Lung (tissue), 13 donors: Measurements from ENCODE around the gene MED6. TPM values are rescaled to one million over a fixed set of nuclear protein-coding genes. Genes with fewer than 3 reads are reported as not detected.

Experiments used
- ATAC-seq: fragments of 200-7000 bp; cut with Tn5 transposase; one replicate; pipeline ENCODE4 v1.9.1; 2020; ENCODE audit warnings: moderate number of reproducible peaks; ENCODE audit not compliant: insufficient read depth, low FRiP score
- DNase-seq, 3 donors: peaks; one replicate each; pipeline ENCODE4 v3.0.0-alpha.2; 2013 to 2017
- H3K27ac ChIP-seq, 2 donors: one replicate each; pipeline ENCODE4 v1.5.1; 2013; ENCODE audit warnings: mild to moderate bottlenecking in 2 of 2, moderate library complexity in 2 of 2, control low read depth in 1 of 2, inconsistent platforms in 1 of 2, low read depth in 1 of 2, low read length in 1 of 2
- H3K27me3 ChIP-seq, 3 donors: one replicate each; pipeline ENCODE4 v1.5.1; 2013; ENCODE audit warnings: low read length in 2 of 3; ENCODE audit not compliant: control insufficient read depth in 3 of 3, insufficient read depth in 3 of 3
- H3K36me3 ChIP-seq, 4 donors: one replicate each; pipeline ENCODE4 v1.5.1; 2013; ENCODE audit warnings: low read length in 4 of 4, mild to moderate bottlenecking in 1 of 4, moderate library complexity in 1 of 4; ENCODE audit not compliant: control insufficient read depth in 4 of 4, insufficient read depth in 4 of 4
- H3K4me1 ChIP-seq, 5 donors: one replicate each; pipeline ENCODE4 v1.5.1; 2013; ENCODE audit warnings: low read length in 5 of 5, mild to moderate bottlenecking in 2 of 5, moderate library complexity in 1 of 5; ENCODE audit not compliant: control insufficient read depth in 5 of 5, insufficient read depth in 5 of 5
- H3K4me3 ChIP-seq: one replicate; pipeline ENCODE4 v1.5.1; 2013; ENCODE audit warnings: mild to moderate bottlenecking, control low read depth, moderate library complexity
- H3K9ac ChIP-seq, 2 donors: one replicate each; pipeline ENCODE4 v1.5.1; 2013; ENCODE audit warnings: low read length in 2 of 2, control low read depth in 1 of 2; ENCODE audit not compliant: insufficient read depth in 1 of 2
- H3K9me3 ChIP-seq, 4 donors: one replicate each; pipeline ENCODE4 v1.5.1; 2013; ENCODE audit warnings: low read length in 3 of 4, mild to moderate bottlenecking in 1 of 4, moderate library complexity in 1 of 4; ENCODE audit not compliant: control insufficient read depth in 4 of 4, insufficient read depth in 3 of 4
- polyA plus RNA-seq, 2 donors: library from polyadenylated mRNA; stranded (reverse); fragments of 200-250 nt; gene quantifications; one replicate each; pipeline ENCODE4 v1.2.1, GENCODE V29; 2013
- small RNA-seq: library from RNA; depleted of rRNA; stranded (forward); fragments of <200 nt; gene quantifications from one replicate; pipeline ENCODE3, GENCODE V24; 2014; ENCODE audit warnings: low replicate concordance
- total RNA-seq, 2 donors: library from RNA; depleted of rRNA in 1 of 2; stranded (reverse); fragments of >200 nt in 1 of 2; gene quantifications; one replicate each; pipeline ENCODE4 v1.2.1, GENCODE V29; 2014 to 2021
- TF ChIP-seq, protein P1 (sequence below): IDR thresholded peaks from 2 replicates; pipeline ENCODE4 v1.5.1; 2012; ENCODE audit warnings: mild to moderate bottlenecking; ENCODE audit errors: control extremely low read depth, extremely low read depth
- donor health status: control.
- donor health status: control.
- donor health status: Bipolar disorder and iron deficiency.
- donor health status: healthy.
- donor health status: DM: yes; HTN: yes; CAD: no.

Gene MED6
- total and polyA plus RNA-seq, 4 donors: 17.5 to 61.9 (median 22.9) TPM

DNA sequence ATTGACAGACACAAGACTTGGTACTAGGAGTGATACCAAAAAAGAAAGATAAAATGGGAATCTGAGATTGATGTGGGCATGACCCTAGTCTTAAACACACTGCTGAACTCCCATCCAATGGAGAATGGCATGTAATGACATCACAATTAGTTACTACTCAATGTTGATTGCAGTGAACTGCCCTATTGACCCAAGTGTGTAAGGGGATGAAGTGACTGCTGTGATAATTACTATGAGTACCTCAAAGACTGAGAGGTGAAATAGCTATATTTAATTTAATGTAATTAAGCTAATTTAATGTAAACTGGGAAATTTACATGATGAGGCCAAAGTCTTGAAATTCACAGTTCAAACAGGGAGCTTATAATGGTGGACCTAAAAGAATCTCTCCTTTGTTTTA lies 65.6 kb downstream of the MED6 start, which contains the start of gene ADAM20:
Gene ADAM20, minus strand, starts transcription at position 101 of the 400 bp plus-strand sequence. CDS start 10,247 bp downstream, outside the sequence.
- Histone ChIP-seq H3K4me1 (no peaks in the 10 kb centered on the region), H3K9ac (no peak within 1 kb of the TSS), H3K9me3 (peaks cover 0 to 7% (median 2%) of the 10 kb centered on the region in 4 donors), H3K4me3 (no peak within 1 kb of the TSS), H3K36me3 (peaks cover 0 to 3% (median 0%) of the 10 kb centered on the region in 4 donors), H3K27me3 (no peaks in the 10 kb centered on the region), H3K27ac (no peak within 1 kb of the TSS)
- no peak for ATAC-seq
- DNase-seq: no peak
- TF ChIP-seq, protein P1, sequence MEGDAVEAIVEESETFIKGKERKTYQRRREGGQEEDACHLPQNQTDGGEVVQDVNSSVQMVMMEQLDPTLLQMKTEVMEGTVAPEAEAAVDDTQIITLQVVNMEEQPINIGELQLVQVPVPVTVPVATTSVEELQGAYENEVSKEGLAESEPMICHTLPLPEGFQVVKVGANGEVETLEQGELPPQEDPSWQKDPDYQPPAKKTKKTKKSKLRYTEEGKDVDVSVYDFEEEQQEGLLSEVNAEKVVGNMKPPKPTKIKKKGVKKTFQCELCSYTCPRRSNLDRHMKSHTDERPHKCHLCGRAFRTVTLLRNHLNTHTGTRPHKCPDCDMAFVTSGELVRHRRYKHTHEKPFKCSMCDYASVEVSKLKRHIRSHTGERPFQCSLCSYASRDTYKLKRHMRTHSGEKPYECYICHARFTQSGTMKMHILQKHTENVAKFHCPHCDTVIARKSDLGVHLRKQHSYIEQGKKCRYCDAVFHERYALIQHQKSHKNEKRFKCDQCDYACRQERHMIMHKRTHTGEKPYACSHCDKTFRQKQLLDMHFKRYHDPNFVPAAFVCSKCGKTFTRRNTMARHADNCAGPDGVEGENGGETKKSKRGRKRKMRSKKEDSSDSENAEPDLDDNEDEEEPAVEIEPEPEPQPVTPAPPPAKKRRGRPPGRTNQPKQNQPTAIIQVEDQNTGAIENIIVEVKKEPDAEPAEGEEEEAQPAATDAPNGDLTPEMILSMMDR: no peak

Small RNA genes within 50 kb of the gene (small RNA-seq; reads per million reads assigned to genes)
- gene RN7SL77P: not detected

Other genes starting within 250 kb of the MED6 start
- 10 to 100 TPM; 31.2 to 34.1 TPM for gene COX16, start 241.0 kb downstream of the MED6 start, total RNA-seq
- gene COX16, start 241.0 kb downstream of the MED6 start, polyA plus RNA-seq: 10 to 100 TPM; 36.9 to 70.8 TPM
- gene SYNJ2BP, start 183.6 kb downstream of the MED6 start, total RNA-seq: 10 to 100 TPM; 27.0 to 32.4 TPM
- 1 to 10 TPM; 9.6 to 9.8 TPM for gene SYNJ2BP, start 183.6 kb downstream of the MED6 start, polyA plus RNA-seq
- gene ADAM21, start 148.5 kb downstream of the MED6 start, total RNA-seq: under 1 TPM; 0.09 to 0.17 TPM
- gene ADAM21, start 148.5 kb downstream of the MED6 start, polyA plus RNA-seq: under 1 TPM in 1 of 2 donors, not detected in 1; 0.14 TPM
- 1 to 10 TPM in 1 of 2 donors, under 1 TPM in 1; 0.86 to 4.4 TPM for gene ADAM20, start 65.7 kb downstream of the MED6 start, total RNA-seq
- under 1 TPM; 0.01 to 0.16 TPM for gene ADAM20, start 65.7 kb downstream of the MED6 start, polyA plus RNA-seq
- gene TTC9, start 41.3 kb upstream of the MED6 start, total RNA-seq: 1 to 10 TPM; 6.8 to 7.5 TPM
- gene TTC9, start 41.3 kb upstream of the MED6 start, polyA plus RNA-seq: 1 to 10 TPM; 4.3 to 6.9 TPM
- 10 to 100 TPM in 1 of 2 donors, 1 to 10 TPM in 1; 5.4 to 14.0 TPM for gene MAP3K9, start 208.9 kb upstream of the MED6 start, total RNA-seq
- gene MAP3K9, start 208.9 kb upstream of the MED6 start, polyA plus RNA-seq: 1 to 10 TPM; 2.3 to 3.1 TPM